ENCODE results near the gene CIB2.

The CIB2 gene

GRCh38 chr15:78059110-78059839 is 72.0 kb downstream of the CIB2 start:
- no peak for ATAC-seq
- TF ChIP-seq ZNF70 (CRISPR knock-in tag; IDR thresholded peaks at IDR 0.05) (no peak), TSHZ2 (CRISPR knock-in tag; IDR thresholded peaks at IDR 0.05) (no peak), CREB5 (CRISPR knock-in tag; IDR thresholded peaks at IDR 0.05; ENCODE audit: low read depth) (no peak), CSRNP3 (CRISPR knock-in tag; IDR thresholded peaks at IDR 0.05) (no peak), ZFP30 (CRISPR knock-in tag; IDR thresholded peaks at IDR 0.05) (no peak), ZC3H10 (CRISPR knock-in tag; IDR thresholded peaks at IDR 0.05) (no peak), POU6F1 (CRISPR knock-in tag; IDR thresholded peaks at IDR 0.05; ENCODE audit: borderline replicate concordance, low read depth) (no peak), TOX (CRISPR knock-in tag; IDR thresholded peaks at IDR 0.05; ENCODE audit: borderline replicate concordance) (no peak), BACH2 (CRISPR knock-in tag; IDR thresholded peaks at IDR 0.05; ENCODE audit: borderline replicate concordance) (no peak), ARNTL (CRISPR knock-in tag; IDR thresholded peaks at IDR 0.05; ENCODE audit: borderline replicate concordance, low read depth) (no peak), CSDC2 (CRISPR knock-in tag; IDR thresholded peaks at IDR 0.05) (no peak)

- no peak for ATAC-seq
- TF ChIP-seq ZNF8 (CRISPR knock-in tag; IDR thresholded peaks at IDR 0.05) (no peak), PATZ1 (CRISPR knock-in tag; IDR thresholded peaks at IDR 0.05; ENCODE audit: borderline replicate concordance) (no peak), CREB5 (CRISPR knock-in tag; IDR thresholded peaks at IDR 0.05; ENCODE audit: low read depth) (no peak), ZFP30 (CRISPR knock-in tag; IDR thresholded peaks at IDR 0.05) (no peak), RARB (CRISPR knock-in tag; IDR thresholded peaks at IDR 0.05) (no peak), POU6F1 (CRISPR knock-in tag; IDR thresholded peaks at IDR 0.05; ENCODE audit: borderline replicate concordance, low read depth) (no peak), CSDC2 (CRISPR knock-in tag; IDR thresholded peaks at IDR 0.05) (no peak), ZNF565 (CRISPR knock-in tag; conservative IDR thresholded peaks at IDR 0.05; ENCODE audit: low read depth) (no peak), PPARA (CRISPR knock-in tag; IDR thresholded peaks at IDR 0.05; ENCODE audit: borderline replicate concordance) (no peak), TOX (CRISPR knock-in tag; IDR thresholded peaks at IDR 0.05; ENCODE audit: borderline replicate concordance) (no peak), CSRNP3 (CRISPR knock-in tag; IDR thresholded peaks at IDR 0.05) (no peak), BACH2 (CRISPR knock-in tag; IDR thresholded peaks at IDR 0.05; ENCODE audit: borderline replicate concordance) (no peak), OSR1 (CRISPR knock-in tag; IDR thresholded peaks at IDR 0.05) (no peak), ZFP3 (CRISPR knock-in tag; IDR thresholded peaks at IDR 0.05) (no peak), ZC3H10 (CRISPR knock-in tag; IDR thresholded peaks at IDR 0.05) (no peak)
Measured at GRCh38 chr15:78058401-78058935, 72.8 kb downstream of the CIB2 start.
